Measurements from ENCODE around the gene VENTX. TPM values are rescaled to one million over a fixed set of nuclear protein-coding genes. Genes with fewer than 3 reads are reported as not detected.

Gene VENTX
- total and polyA plus RNA-seq, 4 donors, result 0.06 to 0.24 (median 0.14) TPM; not detected in 1

GRCh38 chr10:133201151-133201947 is 36.3 kb upstream of the VENTX start:
- DNase-seq (ENCODE audit: low read depth in 4 of 6, low spot score in 6 of 6), result no peak
- no peaks in the 10 kb centered on the region for H3K27me3 ChIP-seq (ENCODE audit: control insufficient read depth, insufficient read depth, low read length)
- no peaks in the 10 kb centered on the region for H3K9me3 ChIP-seq (ENCODE audit: control insufficient read depth, insufficient read depth, low read length)
- peaks cover 97% of the 10 kb centered on the region for H3K36me3 ChIP-seq (ENCODE audit: control insufficient read depth, insufficient read depth, low read length)
- no peak overlapping the region for H3K27ac ChIP-seq (ENCODE audit: low read depth, low read length)
- no peaks in the 10 kb centered on the region for H3K4me1 ChIP-seq (ENCODE audit: control insufficient read depth, insufficient read depth, low read length)
- WGBS (ENCODE audit: insufficient coverage), result 87% methylated on average over 57 of the region's 57 CpGs
- H3K4me3 ChIP-seq (ENCODE audit: low read depth, low read length), result no peak overlapping the region

- Histone ChIP-seq H3K27ac (ENCODE audit: low read depth, low read length) (no peak overlapping the region), H3K4me3 (ENCODE audit: low read depth, low read length) (no peak overlapping the region), H3K4me1 (ENCODE audit: control insufficient read depth, insufficient read depth, low read length) (no peaks in the 10 kb centered on the region), H3K9me3 (ENCODE audit: control insufficient read depth, insufficient read depth, low read length) (no peaks in the 10 kb centered on the region), H3K36me3 (ENCODE audit: control insufficient read depth, insufficient read depth, low read length) (peaks cover 97% of the 10 kb centered on the region), H3K27me3 (ENCODE audit: control insufficient read depth, insufficient read depth, low read length) (no peaks in the 10 kb centered on the region)
- WGBS (ENCODE audit: insufficient coverage), result 74% methylated on average over 29 of the region's 29 CpGs
- no peak for DNase-seq (ENCODE audit: low read depth in 4 of 6, low spot score in 6 of 6)
Measured at GRCh38 chr10:133201948-133202725, 35.5 kb upstream of the VENTX start.

GRCh38 chr10:133202778-133203651 is 34.6 kb upstream of the VENTX start:
- no peaks in the 10 kb centered on the region for H3K9me3 ChIP-seq (ENCODE audit: control insufficient read depth, insufficient read depth, low read length)
- H3K36me3 ChIP-seq (ENCODE audit: control insufficient read depth, insufficient read depth, low read length), result peaks cover 97% of the 10 kb centered on the region
- no peak for DNase-seq (ENCODE audit: low read depth in 4 of 6, low spot score in 6 of 6)
- WGBS (ENCODE audit: insufficient coverage), result 88% methylated on average over 61 of the region's 62 CpGs
- no peak overlapping the region for H3K27ac ChIP-seq (ENCODE audit: low read depth, low read length)
- H3K4me3 ChIP-seq (ENCODE audit: low read depth, low read length), result no peak overlapping the region
- no peaks in the 10 kb centered on the region for H3K4me1 ChIP-seq (ENCODE audit: control insufficient read depth, insufficient read depth, low read length)
- H3K27me3 ChIP-seq (ENCODE audit: control insufficient read depth, insufficient read depth, low read length), result no peaks in the 10 kb centered on the region

- Histone ChIP-seq H3K9me3 (ENCODE audit: control insufficient read depth, insufficient read depth, low read length) (no peaks in the 10 kb centered on the region), H3K27me3 (ENCODE audit: control insufficient read depth, insufficient read depth, low read length) (no peaks in the 10 kb centered on the region), H3K4me3 (ENCODE audit: low read depth, low read length) (no peak overlapping the region), H3K4me1 (ENCODE audit: control insufficient read depth, insufficient read depth, low read length) (no peaks in the 10 kb centered on the region), H3K36me3 (ENCODE audit: control insufficient read depth, insufficient read depth, low read length) (peaks cover 94% of the 10 kb centered on the region), H3K27ac (ENCODE audit: low read depth, low read length) (no peak overlapping the region)
- WGBS (ENCODE audit: insufficient coverage), result 88% methylated on average over 31 of the region's 31 CpGs
- DNase-seq (ENCODE audit: low read depth in 4 of 6, low spot score in 6 of 6), result no peak
Measured at GRCh38 chr10:133203652-133204195, 33.9 kb upstream of the VENTX start.

GRCh38 chr10:133204226-133205015 is 33.2 kb upstream of the VENTX start:
- no peaks in the 10 kb centered on the region for H3K27me3 ChIP-seq (ENCODE audit: control insufficient read depth, insufficient read depth, low read length)
- no peak overlapping the region for H3K4me3 ChIP-seq (ENCODE audit: low read depth, low read length)
- DNase-seq (ENCODE audit: low read depth in 4 of 6, low spot score in 6 of 6), result no peak
- no peaks in the 10 kb centered on the region for H3K4me1 ChIP-seq (ENCODE audit: control insufficient read depth, insufficient read depth, low read length)
- WGBS (ENCODE audit: insufficient coverage), result 92% methylated on average over 28 of the region's 38 CpGs
- H3K27ac ChIP-seq (ENCODE audit: low read depth, low read length), result no peak overlapping the region
- H3K36me3 ChIP-seq (ENCODE audit: control insufficient read depth, insufficient read depth, low read length), result peaks cover 93% of the 10 kb centered on the region
- H3K9me3 ChIP-seq (ENCODE audit: control insufficient read depth, insufficient read depth, low read length), result no peaks in the 10 kb centered on the region

GRCh38 chr10:133205146-133205545 is 32.5 kb upstream of the VENTX start:
- H3K27me3 ChIP-seq (ENCODE audit: control insufficient read depth, insufficient read depth, low read length), result no peaks in the 10 kb centered on the region
- 91% methylated on average over 23 of the region's 23 CpGs for WGBS (ENCODE audit: insufficient coverage)
- DNase-seq (ENCODE audit: low read depth in 4 of 6, low spot score in 6 of 6), result no peak
- no peaks in the 10 kb centered on the region for H3K4me1 ChIP-seq (ENCODE audit: control insufficient read depth, insufficient read depth, low read length)
- no peak overlapping the region for H3K27ac ChIP-seq (ENCODE audit: low read depth, low read length)
- H3K4me3 ChIP-seq (ENCODE audit: low read depth, low read length), result no peak overlapping the region
- H3K9me3 ChIP-seq (ENCODE audit: control insufficient read depth, insufficient read depth, low read length), result no peaks in the 10 kb centered on the region
- H3K36me3 ChIP-seq (ENCODE audit: control insufficient read depth, insufficient read depth, low read length), result peaks cover 92% of the 10 kb centered on the region

GRCh38 chr10:133206356-133207040 is 31.2 kb upstream of the VENTX start:
- H3K36me3 ChIP-seq (ENCODE audit: control insufficient read depth, insufficient read depth, low read length), result peaks cover 90% of the 10 kb centered on the region
- no peak overlapping the region for H3K4me3 ChIP-seq (ENCODE audit: low read depth, low read length)
- no peak overlapping the region for H3K27ac ChIP-seq (ENCODE audit: low read depth, low read length)
- H3K9me3 ChIP-seq (ENCODE audit: control insufficient read depth, insufficient read depth, low read length), result no peaks in the 10 kb centered on the region
- no peaks in the 10 kb centered on the region for H3K4me1 ChIP-seq (ENCODE audit: control insufficient read depth, insufficient read depth, low read length)
- DNase-seq (ENCODE audit: low read depth in 4 of 6, low spot score in 6 of 6), result no peak
- 74% methylated on average over 17 of the region's 17 CpGs for WGBS (ENCODE audit: insufficient coverage)
- H3K27me3 ChIP-seq (ENCODE audit: control insufficient read depth, insufficient read depth, low read length), result no peaks in the 10 kb centered on the region

- 87% methylated on average over 36 of the region's 36 CpGs for WGBS (ENCODE audit: insufficient coverage)
- H3K9me3 ChIP-seq (ENCODE audit: control insufficient read depth, insufficient read depth, low read length), result no peaks in the 10 kb centered on the region
- DNase-seq (ENCODE audit: low read depth in 4 of 6, low spot score in 6 of 6), result no peak
Measured at GRCh38 chr10:133207041-133207600, 30.5 kb upstream of the VENTX start.

More at GRCh38 chr10:133207041-133207600, 30.5 kb upstream of the VENTX start:
- no peak overlapping the region for H3K4me3 ChIP-seq (ENCODE audit: low read depth, low read length)
- H3K27me3 ChIP-seq (ENCODE audit: control insufficient read depth, insufficient read depth, low read length), result no peaks in the 10 kb centered on the region
- no peak overlapping the region for H3K27ac ChIP-seq (ENCODE audit: low read depth, low read length)
- peaks cover 90% of the 10 kb centered on the region for H3K36me3 ChIP-seq (ENCODE audit: control insufficient read depth, insufficient read depth, low read length)
- H3K4me1 ChIP-seq (ENCODE audit: control insufficient read depth, insufficient read depth, low read length), result no peaks in the 10 kb centered on the region

Measured in spinal cord (tissue), 10 donors.